GM11168 (cell line): ENCODE results near the gene ZGPAT.

Experiments used
- in situ Hi-C: fragments of 300-500 bp; cut with MboI; formaldehyde crosslinking; loops from one replicate; pipeline ENCODE4 v1.12.0; 2022; ENCODE audit warnings: low sequenced_read_pairs; ENCODE audit not compliant: unreplicated experiment

ZGPAT gene

DNA sequence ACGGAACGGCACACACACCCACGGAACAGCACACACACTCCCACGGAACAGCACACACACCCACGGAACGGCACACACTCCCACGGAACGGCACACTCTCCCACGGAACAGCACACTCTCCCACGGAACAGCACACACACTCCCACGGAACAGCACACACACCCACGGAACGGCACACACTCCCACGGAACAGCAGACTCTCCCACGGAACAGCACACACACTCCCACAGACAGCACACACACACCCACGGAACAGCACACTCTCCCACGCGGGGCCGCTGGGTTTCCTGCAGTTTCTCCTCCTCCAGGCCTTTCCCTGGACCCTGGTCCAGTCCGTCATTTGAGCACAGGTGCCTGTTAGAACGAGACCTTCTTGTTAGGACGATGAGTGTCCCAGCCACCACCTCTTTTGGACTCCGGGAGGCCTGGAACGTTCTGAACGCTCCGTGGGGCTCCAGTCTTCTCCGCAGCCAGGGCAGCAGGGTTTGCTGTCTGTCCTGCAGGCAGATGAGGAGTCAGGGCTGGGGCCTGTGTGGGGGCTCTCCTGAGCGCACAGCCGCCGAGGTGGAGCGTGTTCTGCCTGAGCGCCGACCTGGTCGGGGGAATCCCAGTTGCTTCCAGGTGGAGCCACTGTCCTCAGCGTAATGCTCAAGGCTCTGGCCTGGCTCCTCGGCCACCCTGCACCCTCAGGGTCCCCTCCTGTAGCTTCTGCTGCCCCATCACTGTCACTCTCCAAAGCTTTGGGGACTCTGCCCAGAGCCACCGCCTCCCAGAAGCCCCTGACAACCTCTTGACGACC lies 29.0 kb upstream of the ZGPAT start:
- in situ Hi-C loops = no loop called here

DNA sequence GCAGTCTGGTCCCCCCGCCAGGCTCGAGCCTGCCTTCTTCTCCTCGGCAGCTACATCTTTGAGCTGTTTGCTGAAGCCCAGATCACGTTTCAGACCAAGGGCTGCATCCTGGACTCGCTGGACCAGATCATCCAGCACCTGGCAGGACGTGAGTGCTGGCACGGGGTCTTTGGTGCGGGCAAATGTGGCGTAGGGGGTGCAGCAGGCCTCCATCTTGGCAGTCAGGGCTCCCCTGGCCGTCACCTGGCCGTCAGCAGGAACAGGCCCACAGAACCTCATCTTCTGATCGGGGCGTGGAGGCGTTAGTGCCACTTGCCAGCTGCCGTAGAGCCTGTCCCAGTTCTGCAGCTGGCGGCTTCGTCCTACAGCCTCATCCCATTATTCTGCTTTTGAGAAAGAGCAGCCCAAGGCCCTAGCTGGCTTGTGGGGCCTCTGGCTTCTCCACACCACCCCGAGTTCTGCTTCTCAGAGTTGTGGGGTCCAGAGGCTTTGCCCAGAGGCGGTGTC lies 28.0 kb upstream of the ZGPAT start:
- in situ Hi-C loops = no loop called here

DNA sequence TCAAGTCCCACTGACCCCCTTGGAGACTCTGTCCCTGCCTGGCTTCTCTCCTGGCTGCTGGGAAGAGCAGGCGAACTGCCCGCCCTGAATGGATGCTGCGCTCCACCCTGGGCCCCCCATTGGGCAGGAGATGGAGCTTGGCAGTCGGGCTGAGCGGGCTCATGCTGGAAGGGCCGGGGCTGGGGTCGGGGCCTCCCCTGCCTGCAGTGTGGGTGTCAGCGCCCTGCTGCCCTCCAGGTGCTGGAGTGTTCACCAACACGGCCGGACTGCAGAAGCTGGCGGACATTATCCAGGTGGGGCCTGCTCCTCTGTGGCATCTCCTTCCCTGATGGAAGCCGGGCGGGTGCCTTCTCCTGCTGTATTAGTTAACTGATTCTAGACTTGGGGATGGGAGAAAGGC lies 27.4 kb upstream of the ZGPAT start:
- in situ Hi-C loops = no loop called here

DNA sequence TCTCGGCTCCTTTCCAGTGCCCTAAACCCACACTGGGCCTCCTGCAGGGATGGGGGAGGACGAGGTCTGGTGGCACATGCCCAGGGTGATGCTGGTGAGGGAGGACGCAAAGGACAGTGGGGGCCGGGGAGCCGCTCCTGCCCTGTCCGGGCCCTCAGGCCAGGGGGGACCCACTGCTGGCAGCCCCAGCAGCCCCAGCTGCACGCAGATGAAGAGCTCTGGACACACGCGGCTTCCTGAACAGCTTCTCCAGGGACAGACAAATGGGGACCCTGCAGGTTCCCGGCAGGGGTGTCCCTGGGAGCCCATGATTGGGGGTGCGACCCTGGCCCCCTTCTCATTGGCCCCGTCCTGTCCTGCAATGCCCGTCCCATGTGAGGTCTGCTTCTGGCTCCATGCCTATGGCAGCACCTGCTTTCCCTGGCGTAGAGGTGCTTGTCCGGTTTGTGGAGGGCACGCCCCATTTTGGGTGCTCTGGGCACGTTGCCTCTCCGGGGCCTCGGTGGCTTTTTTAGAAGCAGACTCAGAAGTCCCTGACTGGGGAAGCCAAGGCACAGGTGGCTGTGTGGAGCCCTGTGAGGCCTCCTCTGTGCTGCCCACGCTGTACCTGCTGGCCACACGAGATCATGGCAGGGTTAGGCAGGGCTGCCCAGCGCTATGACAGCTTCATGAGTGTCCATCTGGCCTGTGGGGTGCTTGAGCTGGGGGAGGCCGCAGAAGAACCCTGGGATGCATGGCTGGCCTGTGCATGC lies 26.8 kb upstream of the ZGPAT start:
- in situ Hi-C loops = no loop called here

DNA sequence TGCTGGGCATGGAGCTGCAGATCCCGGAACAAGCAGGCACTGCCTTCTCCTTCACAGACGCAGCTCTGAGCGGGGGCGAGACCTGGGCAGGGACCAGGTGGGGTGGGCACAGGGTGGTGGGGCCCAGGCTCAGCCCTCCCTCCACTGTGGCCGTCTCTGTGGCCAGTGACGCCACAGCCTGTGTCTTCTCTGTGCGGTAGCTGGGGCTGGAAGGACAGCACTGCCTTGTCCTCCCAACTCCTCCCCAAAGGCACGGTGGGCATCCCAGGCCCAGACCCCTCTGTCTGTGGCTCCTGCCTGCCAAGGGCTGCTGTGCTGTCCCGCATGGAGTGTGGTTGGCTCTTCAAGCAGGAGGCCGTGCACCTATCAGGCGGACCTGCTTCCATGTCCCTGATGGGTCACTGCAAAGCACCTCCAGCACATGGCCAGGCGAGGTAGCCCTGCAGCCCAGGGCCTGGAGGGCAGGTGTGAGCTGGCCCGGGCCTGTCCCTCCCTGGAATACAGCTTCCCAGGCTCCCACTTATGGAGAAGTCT lies 26.2 kb upstream of the ZGPAT start:
- in situ Hi-C loops = no loop called here

DNA sequence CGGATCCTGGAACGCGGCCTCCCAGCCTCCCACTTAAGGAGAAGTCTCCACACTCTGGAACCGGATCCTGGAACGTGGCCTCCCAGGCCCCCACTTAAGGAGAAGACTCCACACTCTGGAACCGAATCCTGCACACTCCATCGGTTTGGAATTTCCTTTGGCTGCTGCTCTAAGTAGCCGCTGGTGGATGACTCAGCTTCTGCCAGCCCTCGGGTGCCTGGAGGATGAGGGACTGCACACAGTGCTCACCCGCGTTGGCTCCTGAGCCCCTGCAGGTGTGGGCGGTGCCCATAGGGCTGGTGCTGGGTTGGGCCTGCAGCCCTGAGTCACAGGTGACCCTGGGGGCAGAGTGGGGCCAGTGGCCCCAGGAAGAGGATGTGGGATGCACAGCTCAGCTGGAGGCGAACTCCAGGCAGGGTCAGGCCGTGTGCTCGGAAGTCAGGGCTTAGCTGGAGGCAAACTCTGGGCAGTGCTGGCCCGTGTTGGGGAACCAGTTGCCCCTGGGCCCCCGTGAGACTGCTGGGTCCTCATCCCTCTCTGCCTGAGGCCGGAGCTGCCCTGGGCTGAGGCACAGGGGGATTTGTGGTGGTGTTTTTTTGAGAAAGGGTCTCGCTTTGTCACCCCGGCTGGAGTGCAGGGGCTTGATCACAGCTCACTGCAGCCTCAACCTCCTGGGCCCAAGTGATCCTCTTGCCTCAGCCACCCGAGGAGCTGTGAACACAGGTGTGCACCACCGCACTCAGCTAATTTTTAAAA lies 25.3 kb upstream of the ZGPAT start:
- in situ Hi-C loops = no loop called here

DNA sequence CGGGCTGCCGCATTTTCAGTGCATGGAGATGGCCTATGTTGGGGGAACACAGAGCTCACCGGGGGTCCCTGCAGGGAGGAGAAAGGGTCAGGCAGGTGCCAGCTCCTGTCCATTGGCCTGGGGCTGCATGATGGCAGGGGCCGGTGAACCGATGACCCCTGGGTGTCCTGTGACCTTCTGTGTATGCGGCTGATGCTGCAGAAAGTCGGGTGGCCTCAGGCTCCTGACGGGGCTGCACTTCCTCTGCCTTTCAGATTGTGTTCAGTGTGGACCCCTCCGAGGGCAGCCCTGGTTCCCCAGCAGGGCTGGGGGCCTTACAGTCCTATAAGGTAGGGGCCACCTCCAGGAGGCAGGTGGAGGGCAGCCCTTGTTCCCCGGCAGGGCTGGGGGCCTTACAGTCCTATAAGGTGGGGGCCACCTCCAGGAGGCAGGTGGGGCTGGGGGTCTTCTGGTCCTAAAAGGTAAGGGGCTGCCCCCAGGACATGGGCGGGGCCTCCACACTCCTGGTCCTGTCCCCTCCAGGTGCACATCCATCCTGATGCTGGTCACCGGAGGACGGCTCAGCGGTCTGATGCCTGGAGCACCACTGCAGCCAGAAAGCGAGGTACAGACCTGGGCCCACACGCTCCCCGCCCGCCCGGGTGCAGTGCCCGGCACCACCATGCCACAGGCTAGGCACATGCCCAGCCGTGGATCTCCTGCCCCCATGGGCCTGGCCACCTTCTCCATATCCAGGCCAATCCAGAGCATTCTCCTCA lies 22.4 kb upstream of the ZGPAT start:
- in situ Hi-C loops = no loop called here

DNA sequence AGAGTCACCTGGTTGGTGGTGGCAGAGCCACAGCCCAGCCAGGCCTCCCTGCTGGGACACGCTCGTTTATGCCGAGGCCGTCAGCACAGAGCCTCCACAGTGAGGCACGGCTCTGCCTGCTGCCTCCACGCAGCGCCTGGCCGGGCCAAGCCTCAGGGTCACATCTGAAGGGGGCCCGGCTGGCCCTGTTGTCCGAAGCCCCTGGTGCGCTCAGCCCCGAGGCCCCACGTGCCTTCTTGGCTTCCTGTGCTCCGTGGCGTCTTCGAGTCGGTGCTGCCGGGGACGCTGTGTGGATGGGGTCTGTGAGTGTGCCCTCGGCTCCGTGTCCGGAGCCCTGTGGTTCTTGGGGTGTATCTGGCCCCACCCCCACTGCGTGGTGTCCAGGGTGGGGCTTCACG lies 21.7 kb upstream of the ZGPAT start:
- in situ Hi-C loops = no loop called here

DNA sequence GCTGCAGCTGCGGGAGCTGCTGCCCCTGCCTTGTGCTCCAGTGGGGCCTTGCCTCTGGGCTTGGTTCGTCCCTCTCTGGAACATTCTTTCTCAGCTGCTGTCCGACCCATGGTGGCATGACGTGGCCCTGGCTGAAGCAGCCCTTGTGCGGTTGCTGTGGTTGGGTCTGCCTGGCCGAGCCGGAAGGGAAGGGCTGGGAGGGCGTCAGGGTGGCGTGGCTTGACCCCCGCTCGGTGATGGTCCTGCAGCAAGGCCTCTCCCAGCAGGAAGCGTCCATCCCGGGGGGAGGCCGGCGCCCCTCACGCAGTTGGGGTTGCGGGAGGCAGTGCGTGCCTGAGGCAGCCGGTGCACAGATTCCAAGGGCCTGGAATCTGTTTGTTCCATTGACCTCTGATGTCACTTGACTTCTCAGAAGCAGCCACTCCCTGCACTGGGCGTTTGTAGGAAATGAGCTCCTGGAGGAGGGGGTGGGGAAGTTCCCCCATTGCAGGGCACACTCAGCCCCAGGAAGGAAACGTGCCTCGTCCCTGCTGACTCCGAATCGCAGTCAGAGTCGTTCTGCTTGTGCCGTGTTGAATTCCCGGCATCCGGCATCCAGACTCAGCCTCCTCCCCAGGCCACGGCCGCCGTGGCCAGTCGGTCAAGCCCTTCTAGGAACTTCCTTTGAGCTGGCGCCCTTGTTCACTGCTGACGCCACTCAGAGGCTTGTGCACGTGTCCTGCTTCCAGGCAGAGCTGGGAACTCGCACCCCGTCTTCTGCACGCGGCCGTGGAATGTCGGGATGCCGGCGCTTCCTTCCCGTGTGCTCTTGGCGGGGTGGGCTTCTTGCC lies 21.1 kb upstream of the ZGPAT start:
- in situ Hi-C loops = no loop called here

DNA sequence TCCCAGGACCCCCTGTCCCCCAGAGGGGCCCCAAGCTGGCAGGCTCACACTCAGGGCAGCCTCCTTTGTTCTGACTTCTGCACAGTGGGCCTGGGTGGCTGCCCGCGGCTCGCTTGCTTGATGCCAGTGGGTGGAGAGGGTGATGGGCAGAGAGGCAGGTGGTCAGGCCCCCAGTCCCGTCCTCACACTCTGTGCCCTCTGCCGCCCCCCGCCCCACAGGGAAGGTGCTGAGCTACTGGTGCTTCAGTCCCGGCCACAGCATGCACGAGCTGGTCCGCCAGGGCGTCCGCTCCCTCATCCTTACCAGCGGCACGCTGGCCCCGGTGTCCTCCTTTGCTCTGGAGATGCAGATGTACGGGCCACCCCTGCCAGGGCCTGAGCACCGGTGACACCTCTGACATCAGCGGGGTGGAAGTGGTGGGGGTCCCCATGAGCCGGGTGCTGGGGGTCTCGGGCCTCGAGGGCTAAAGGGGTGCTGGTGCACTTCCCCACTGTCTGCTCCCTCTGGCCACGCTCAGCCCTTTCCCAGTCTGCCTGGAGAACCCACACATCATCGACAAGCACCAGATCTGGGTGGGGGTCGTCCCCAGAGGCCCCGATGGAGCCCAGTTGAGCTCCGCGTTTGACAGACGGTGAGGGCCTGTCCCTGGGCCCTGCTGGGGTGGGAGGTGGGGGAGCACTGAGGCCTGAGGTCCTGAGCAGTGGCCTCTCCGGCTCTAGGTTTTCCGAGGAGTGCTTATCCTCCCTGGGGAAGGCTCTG lies 20.2 kb upstream of the ZGPAT start:
- in situ Hi-C loops = no loop called here

DNA sequence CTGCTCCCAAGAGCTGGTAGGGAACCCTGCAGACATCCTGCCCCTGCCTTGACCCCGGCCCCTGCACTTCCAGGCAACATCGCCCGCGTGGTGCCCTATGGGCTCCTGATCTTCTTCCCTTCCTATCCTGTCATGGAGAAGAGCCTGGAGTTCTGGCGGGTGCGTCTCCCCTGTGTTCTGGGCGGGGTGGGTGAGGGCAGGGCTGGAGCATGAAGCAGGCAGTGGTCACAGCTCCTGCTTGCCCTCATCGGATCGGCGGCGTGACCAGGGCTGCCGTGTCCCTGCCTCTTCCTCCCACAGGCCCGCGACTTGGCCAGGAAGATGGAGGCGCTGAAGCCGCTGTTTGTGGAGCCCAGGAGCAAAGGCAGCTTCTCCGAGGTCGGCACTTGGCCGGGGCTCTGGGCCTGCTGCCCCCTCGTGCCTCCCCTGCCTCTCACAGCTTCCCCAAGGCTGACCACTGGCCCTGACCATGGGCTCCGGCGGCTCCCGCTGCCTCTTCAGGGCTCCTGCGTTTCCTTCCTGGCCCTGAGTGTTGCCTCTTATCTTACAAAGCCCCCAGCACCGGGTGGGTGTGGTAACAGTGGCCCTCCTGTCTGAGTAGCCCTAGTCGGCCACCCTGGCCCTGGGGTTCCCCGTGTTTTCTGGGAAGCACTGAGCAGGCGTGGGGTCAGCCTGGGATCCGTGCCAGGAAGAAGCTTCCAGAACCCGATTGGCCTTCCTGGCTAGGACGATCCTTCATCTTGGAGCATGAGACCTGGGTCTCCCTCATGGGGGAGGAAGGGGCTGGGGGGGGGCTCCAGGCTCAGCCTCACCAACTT lies 19.4 kb upstream of the ZGPAT start:
- in situ Hi-C loops = no loop called here

DNA sequence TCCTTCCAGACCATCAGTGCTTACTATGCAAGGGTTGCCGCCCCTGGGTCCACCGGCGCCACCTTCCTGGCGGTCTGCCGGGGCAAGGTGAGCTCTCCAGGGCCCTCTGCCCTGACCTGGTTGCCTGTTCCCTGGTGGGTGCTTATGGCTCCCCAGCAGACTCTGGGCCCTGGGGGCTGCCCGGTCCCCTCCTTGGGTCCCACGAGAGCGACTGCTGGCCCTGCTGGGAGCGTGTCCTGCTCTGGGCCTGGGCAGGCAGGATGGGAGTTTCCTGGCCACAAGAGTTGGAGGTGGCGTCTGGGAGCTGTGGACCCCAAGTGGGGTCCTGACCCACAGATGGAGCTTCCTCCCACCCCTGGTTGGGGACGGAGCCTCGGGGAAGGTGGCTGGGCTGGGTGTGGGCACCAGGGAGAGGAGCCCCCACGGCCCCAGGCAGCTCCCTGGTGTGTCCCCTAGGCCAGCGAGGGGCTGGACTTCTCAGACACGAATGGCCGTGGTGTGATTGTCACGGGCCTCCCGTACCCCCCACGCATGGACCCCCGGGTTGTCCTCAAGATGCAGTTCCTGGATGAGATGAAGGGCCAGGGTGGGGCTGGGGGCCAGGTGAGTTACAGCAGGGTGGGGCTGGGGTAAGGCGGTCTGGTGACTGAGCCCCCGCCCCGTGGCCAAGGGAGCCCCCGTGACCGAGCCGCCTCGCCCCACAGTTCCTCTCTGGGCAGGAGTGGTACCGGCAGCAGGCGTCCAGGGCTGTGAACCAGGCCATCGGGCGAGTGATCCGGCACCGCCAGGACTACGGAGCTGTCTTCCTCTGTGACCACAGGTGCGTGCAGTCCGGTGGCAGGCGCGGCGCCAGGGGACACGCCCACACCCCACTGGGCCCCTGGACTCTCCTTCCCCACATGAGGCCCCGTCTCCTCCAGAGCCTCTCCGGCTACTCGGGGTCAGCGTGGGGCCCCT lies 18.5 kb upstream of the ZGPAT start:
- in situ Hi-C loops = no loop called here

DNA sequence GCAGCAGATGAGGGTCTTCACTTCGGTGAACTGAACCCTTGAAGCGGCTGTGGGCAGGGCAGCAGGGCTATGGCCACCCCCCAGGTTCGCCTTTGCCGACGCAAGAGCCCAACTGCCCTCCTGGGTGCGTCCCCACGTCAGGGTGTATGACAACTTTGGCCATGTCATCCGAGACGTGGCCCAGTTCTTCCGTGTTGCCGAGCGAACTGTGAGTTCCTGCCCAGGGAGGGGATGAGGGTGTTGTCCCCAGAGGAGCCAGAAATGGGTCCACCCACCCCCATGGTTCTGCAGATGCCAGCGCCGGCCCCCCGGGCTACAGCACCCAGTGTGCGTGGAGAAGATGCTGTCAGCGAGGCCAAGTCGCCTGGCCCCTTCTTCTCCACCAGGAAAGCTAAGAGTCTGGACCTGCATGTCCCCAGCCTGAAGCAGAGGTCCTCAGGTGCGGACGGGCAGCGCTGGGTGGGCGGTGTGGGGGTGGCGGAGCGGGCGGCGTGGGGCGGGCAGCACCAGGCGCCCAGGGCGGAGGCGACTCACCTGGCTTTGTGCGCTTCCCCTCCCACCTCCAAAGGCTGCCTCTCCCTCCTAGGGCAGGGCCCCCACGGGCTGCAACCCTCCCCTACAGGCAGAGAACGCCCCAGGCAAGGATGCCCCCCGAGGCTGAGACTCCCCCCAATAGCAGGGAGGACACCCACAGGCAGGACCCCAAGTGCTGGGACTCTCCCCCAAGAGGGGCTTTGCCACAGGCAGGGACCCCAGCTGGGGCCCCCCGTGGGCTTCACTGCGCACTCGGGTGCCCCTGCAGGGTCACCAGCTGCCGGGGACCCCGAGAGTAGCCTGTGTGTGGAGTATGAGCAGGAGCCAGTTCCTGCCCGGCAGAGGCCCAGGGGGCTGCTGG lies 17.6 kb upstream of the ZGPAT start:
- in situ Hi-C loops = no loop called here

DNA sequence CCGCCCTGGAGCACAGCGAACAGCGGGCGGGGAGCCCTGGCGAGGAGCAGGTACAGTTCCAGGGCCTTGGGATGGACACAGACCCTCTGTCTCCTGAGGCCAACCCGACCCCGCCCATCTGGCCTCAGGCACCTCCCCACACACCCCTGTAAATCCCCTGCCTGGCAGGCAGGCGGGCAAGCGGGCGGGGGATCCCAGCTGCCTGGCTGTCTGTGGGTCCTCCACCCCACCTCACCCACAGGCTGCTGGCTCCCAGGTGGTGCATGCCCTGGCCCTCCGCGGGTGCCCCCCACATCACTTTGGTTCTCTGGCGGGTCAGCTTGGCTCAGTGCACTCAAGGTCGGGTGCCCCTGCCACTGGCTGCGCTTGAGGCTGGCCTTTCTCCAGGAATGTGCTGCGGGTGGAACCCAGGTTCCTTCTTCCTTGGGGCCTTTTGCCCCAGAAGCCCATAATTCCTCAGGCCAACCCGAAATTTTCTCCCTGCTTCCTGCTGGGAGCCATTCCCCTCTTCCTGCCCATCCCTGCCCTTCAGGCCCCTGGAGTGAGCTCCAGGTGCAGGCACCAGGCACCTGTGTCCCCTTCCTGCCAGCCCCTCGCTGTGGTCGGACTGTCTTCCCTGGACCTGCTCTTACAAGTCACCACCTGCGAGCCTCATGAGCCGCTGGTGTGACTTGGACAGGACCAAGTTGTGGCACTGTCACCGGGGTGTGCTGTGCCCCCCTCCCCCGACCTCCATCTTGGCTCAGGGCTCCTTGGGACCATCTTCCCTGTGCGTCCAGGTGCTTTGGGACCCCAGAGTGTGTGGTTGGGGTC lies 16.7 kb upstream of the ZGPAT start:
- in situ Hi-C loops = no loop called here
